HL-60 (cell line): Measurements from ENCODE around the gene CHD2.

Source experiments
- DNase-seq, 2 experiments: peaks; one replicate each; pipeline ENCODE4 v3.0.0-alpha.2; 2010 to 2020; ENCODE audit warnings: low read depth in 1 of 2, low spot score in 1 of 2
- H3K27ac ChIP-seq: fragments of 250-450 bp; sonication (Bioruptor Pico); replicated peaks from 2 replicates; pipeline ENCODE4 v1.5.1; 2020; ENCODE audit warnings: mild to moderate bottlenecking, moderate library complexity
- H3K27me3 ChIP-seq: fragments of 250-450 bp; sonication (Bioruptor Pico); 2 replicates; pipeline ENCODE4 v1.5.1; 2021; ENCODE audit warnings: mild to moderate bottlenecking, moderate library complexity; ENCODE audit not compliant: insufficient read depth, poor library complexity, severe bottlenecking
- H3K4me3 ChIP-seq: replicated peaks from 2 replicates; pipeline ENCODE4 v1.5.1; 2011; ENCODE audit warnings: mild to moderate bottlenecking, control low read depth, low read length; ENCODE audit not compliant: insufficient read depth
- GABPA ChIP-seq: IDR thresholded peaks from 2 replicates; pipeline ENCODE4 v1.6.1; 2012; ENCODE audit warnings: low read depth
- POLR2AphosphoS5 ChIP-seq: IDR thresholded peaks from 2 replicates; pipeline ENCODE4 v1.6.1; 2012; ENCODE audit warnings: low read depth
- SPI1 ChIP-seq: IDR thresholded peaks from 2 replicates; pipeline ENCODE4 v1.6.1; 2012; ENCODE audit warnings: low read depth, mild to moderate bottlenecking, borderline replicate concordance
- TF ChIP-seq, protein P1 (sequence below): IDR thresholded peaks from 2 replicates; pipeline ENCODE4 v1.6.1; 2012; ENCODE audit warnings: low read depth; ENCODE audit not compliant: insufficient replicate concordance
- TF ChIP-seq, protein P2 (sequence below): IDR thresholded peaks from one replicate; pipeline ENCODE4 v1.5.1; 2011; ENCODE audit warnings: low read length, control low read depth, inconsistent platforms; ENCODE audit not compliant: insufficient read depth

Gene CHD2

DNA sequence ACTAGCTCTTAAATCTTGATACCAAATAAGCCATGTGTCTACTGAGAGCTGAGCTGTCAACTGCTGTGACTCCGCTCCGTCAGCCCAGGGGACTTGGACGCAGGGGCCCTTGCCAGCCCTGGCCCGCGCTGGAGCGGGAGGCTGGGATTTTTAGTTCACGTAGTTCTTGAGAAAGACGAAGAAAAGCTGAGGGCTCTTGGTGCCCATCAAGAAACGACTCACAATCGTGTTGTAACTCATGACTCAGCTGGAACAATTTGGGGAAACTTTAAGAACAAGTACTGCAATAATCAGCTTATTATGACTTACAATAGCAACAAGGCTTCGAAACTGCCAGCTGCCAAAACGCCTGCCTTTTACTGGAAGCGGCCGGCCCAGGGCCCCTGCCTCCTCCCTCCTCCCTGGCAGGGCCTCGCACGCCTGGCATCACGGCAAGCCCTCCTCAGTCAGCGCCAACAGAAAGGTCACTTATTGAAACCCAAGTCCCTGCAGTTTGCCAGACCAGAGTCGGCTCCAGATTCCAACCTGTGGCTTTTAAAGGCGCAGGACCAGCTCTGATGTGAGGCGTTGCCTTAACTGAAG lies 128.6 kb downstream of the CHD2 start:
- peak; percentile 48 to 76 for DNase-seq
- no peaks in the 10 kb centered on the region for H3K27me3 ChIP-seq
- TF ChIP-seq GABPA (no peak), POLR2AphosphoS5 (no peak), SPI1 (no peak)
- TF ChIP-seq, protein P1, sequence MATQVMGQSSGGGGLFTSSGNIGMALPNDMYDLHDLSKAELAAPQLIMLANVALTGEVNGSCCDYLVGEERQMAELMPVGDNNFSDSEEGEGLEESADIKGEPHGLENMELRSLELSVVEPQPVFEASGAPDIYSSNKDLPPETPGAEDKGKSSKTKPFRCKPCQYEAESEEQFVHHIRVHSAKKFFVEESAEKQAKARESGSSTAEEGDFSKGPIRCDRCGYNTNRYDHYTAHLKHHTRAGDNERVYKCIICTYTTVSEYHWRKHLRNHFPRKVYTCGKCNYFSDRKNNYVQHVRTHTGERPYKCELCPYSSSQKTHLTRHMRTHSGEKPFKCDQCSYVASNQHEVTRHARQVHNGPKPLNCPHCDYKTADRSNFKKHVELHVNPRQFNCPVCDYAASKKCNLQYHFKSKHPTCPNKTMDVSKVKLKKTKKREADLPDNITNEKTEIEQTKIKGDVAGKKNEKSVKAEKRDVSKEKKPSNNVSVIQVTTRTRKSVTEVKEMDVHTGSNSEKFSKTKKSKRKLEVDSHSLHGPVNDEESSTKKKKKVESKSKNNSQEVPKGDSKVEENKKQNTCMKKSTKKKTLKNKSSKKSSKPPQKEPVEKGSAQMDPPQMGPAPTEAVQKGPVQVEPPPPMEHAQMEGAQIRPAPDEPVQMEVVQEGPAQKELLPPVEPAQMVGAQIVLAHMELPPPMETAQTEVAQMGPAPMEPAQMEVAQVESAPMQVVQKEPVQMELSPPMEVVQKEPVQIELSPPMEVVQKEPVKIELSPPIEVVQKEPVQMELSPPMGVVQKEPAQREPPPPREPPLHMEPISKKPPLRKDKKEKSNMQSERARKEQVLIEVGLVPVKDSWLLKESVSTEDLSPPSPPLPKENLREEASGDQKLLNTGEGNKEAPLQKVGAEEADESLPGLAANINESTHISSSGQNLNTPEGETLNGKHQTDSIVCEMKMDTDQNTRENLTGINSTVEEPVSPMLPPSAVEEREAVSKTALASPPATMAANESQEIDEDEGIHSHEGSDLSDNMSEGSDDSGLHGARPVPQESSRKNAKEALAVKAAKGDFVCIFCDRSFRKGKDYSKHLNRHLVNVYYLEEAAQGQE: no peak
- TF ChIP-seq, protein P2, sequence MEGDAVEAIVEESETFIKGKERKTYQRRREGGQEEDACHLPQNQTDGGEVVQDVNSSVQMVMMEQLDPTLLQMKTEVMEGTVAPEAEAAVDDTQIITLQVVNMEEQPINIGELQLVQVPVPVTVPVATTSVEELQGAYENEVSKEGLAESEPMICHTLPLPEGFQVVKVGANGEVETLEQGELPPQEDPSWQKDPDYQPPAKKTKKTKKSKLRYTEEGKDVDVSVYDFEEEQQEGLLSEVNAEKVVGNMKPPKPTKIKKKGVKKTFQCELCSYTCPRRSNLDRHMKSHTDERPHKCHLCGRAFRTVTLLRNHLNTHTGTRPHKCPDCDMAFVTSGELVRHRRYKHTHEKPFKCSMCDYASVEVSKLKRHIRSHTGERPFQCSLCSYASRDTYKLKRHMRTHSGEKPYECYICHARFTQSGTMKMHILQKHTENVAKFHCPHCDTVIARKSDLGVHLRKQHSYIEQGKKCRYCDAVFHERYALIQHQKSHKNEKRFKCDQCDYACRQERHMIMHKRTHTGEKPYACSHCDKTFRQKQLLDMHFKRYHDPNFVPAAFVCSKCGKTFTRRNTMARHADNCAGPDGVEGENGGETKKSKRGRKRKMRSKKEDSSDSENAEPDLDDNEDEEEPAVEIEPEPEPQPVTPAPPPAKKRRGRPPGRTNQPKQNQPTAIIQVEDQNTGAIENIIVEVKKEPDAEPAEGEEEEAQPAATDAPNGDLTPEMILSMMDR: no peak
- no peak overlapping the region for H3K4me3 ChIP-seq
- peak overlapping the region; percentile 46 for H3K27ac ChIP-seq

DNA sequence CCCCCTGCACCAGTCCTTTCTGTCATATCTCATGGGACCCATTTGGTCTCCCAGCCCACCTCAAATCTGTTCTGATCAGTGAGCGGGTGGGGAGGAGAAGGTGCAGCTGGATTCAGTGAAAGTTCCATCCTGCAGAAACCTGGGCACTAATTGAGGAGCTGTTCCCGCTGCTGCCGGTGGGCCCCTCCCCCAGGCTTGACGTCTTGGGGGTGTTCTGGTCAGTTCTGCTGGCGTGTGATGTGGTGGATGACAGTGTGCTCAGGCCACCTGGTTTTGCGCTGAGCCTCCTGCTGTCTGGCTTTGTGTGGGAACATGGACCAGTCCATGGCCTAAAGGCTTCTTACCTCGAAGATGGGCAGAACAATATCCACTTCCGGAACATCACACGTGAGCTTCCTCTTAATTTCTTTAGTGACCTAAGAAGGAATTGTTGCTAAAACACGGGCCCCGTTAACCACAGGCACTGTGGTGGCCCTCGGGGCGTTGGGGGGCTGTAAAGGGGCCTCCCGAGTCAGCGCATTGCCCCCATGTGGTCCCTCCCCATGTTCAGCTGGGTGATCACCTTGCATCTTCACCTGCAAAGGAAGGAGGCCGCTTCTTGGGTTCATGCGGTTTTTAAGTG lies 129.2 kb downstream of the CHD2 start:
- TF ChIP-seq SPI1 (no peak), GABPA (no peak), POLR2AphosphoS5 (no peak)
- TF ChIP-seq, protein P1: no peak
- TF ChIP-seq, protein P2: no peak
- Histone ChIP-seq H3K27ac (peak overlapping the region; percentile 46), H3K27me3 (no peaks in the 10 kb centered on the region), H3K4me3 (no peak overlapping the region)
- DNase-seq: peak in 1 of 2 experiments; percentile 30

DNA sequence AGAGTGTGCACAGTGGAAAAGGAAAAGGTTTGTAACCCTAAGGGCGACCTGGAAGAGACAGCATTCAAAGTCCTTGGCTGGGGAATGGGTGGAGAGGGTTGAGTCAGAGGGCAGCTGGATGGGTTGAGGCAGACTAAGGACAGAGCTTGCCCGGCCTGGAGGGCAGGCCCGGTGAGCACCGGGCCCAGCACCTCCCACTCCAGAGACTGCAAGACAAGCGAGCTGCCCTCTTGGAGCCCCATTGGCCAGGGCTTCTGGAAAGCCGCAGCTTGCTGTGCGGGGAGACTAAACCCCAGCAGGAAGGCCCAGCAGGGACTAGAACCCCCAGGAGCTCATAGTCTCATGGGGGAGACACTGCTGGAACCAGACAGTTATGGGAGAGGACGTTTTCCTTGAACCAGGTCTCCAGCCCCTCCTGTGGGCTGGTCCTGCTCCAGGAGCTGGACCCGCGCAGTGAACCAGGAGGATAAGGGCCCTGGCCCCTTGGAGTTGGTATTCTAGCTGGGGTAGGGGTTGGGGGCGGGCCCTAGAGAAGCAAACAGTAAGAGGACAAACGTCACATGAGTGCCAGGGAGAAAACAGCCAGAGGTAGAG lies 129.8 kb downstream of the CHD2 start:
- Histone ChIP-seq H3K27ac (no peak overlapping the region), H3K27me3 (no peaks in the 10 kb centered on the region), H3K4me3 (no peak overlapping the region)
- no peak for DNase-seq
- no peak for TF ChIP-seq GABPA

DNA sequence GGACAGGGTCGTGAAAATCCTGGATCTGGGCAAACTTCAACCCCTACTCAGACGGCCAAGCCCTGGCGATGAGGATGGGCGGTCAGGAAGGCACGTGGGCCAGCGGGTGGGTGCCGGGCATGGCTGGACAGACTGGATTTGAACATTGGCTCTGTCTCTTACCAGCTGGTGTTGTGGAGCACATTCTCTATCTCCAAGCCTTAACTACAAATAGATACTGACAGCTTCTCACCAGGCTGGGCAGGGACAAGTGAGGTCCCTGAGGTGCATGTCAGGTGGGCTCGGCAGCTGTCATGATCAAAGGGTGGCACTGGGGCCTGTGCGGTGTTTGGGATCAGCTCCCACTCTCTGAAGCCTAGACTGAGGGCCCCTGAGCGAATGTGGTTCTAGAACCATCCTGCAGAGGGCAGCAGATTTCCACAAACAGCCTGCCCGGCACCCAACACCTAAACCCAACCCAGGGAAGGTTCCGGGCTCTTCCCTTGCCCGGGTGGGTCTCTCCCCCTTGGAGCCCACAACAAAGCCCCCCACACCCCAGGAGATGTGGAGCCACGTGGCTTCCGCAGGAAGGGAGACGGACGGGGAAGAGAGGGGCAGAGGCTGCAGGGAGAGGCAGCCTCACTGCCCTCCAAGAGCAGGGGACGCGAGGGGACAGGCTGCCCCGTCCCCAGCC lies 130.4 kb downstream of the CHD2 start:
- Histone ChIP-seq H3K4me3 (no peak overlapping the region), H3K27ac (no peak overlapping the region), H3K27me3 (no peaks in the 10 kb centered on the region)
- DNase-seq: peak in 1 of 2 experiments; percentile 55
- TF ChIP-seq, protein P1: no peak
- TF ChIP-seq, protein P2: peak; percentile 59
- TF ChIP-seq POLR2AphosphoS5: no peak
- TF ChIP-seq GABPA: no peak
- TF ChIP-seq SPI1: no peak
